NCI-H2171 (cell line): ENCODE data around the gene PANK4.

Experiments
- DNase-seq: peaks from one replicate; lab custom pipeline; 2025; lab: John Stamatoyannopoulos, UW

The PANK4 gene

GRCh38 chr1:2528966-2529783 is 2.8 kb upstream of the PANK4 start:
- DNase-seq: no peak

- no peak for DNase-seq
These were observed 2.2 kb upstream of the PANK4 start for GRCh38 chr1:2528611-2528965.

- DNase-seq: no peak
These were observed 1.6 kb upstream of the PANK4 start for GRCh38 chr1:2528016-2528415.

GRCh38 chr1:2527556-2527860 is 1.1 kb upstream of the PANK4 start:
- no peak for DNase-seq

- no peak for DNase-seq
These were observed 594 bp upstream of the PANK4 start for GRCh38 chr1:2526824-2527555.

GRCh38 chr1:2525572-2525919 is 850 bp downstream of the PANK4 start:
- no peak for DNase-seq

GRCh38 chr1:2523891-2524609 is 2.3 kb downstream of the PANK4 start:
- no peak for DNase-seq

- no peak for DNase-seq
These were observed 3.1 kb downstream of the PANK4 start for GRCh38 chr1:2523191-2523890.

GRCh38 chr1:2522230-2522629 is 4.2 kb downstream of the PANK4 start:
- DNase-seq: no peak

GRCh38 chr1:2520806-2521205 is 5.6 kb downstream of the PANK4 start:
- no peak for DNase-seq

- no peak for DNase-seq
These were observed 6.2 kb downstream of the PANK4 start for GRCh38 chr1:2520206-2520605.

GRCh38 chr1:2519729-2520128 is 6.7 kb downstream of the PANK4 start:
- DNase-seq: no peak

- no peak for DNase-seq
These were observed 7.2 kb downstream of the PANK4 start for GRCh38 chr1:2519029-2519685.

- no peak for DNase-seq
These were observed 7.9 kb downstream of the PANK4 start for GRCh38 chr1:2518528-2518927.

- DNase-seq: no peak
These were observed 8.4 kb downstream of the PANK4 start for GRCh38 chr1:2517966-2518365.

GRCh38 chr1:2516946-2517345 is 9.4 kb downstream of the PANK4 start:
- DNase-seq: no peak

GRCh38 chr1:2516124-2516523 is 10.3 kb downstream of the PANK4 start:
- DNase-seq: no peak

GRCh38 chr1:2515763-2516080 is 10.7 kb downstream of the PANK4 start:
- no peak for DNase-seq

GRCh38 chr1:2514863-2515762 is 11.3 kb downstream of the PANK4 start:
- no peak for DNase-seq

GRCh38 chr1:2513939-2514652 is 12.3 kb downstream of the PANK4 start:
- no peak for DNase-seq
